Ovary (tissue), 3 donors: Measurements from ENCODE around the gene INSL3.

Source experiments
- EP300 ChIP-seq: sonication (generic); formaldehyde crosslinking; IDR thresholded peaks from one replicate; pipeline ENCODE4 v1.6.1; 2017; ENCODE audit warnings: antibody characterized with exemption
- POLR2A ChIP-seq: fragments of 450-650 bp; IDR thresholded peaks from one replicate; pipeline ENCODE4 v1.6.1; 2017; ENCODE audit warnings: antibody characterized with exemption, mild to moderate bottlenecking, moderate library complexity
- TF ChIP-seq, protein P1 (sequence below), 3 donors: fragments of 450-650 bp in 2 of 3; fragments of 200-600 bp in 1 of 3; IDR thresholded peaks; one replicate each; pipeline versions ENCODE4 v1.5.1 to v1.8.0; 2016 to 2022; ENCODE audit warnings: antibody characterized with exemption in 3 of 3, mild to moderate bottlenecking in 1 of 3
- donor health status: DM: no; HTN: no; CAD: no.

DNA sequence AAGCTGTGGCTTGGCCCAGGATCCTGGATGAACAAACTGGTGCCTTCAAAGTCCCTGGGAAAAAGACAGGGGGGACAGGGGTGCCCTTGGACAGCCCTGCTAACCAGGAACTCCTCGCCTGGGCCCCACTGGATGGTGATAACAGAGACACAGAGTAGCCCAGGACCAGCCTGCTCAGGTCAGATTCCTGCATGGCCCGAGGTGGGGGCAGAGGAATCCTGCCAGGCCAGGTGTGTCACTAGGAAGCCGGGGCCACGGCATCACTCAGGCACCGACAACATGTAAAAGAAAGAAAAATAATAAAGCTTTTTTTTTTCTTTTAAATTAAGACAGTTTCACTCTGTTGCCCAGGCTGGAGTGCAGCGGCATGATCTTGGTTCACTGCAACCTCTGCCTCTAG is 32.7 kb upstream of the INSL3 start:
- TF ChIP-seq, protein P1, sequence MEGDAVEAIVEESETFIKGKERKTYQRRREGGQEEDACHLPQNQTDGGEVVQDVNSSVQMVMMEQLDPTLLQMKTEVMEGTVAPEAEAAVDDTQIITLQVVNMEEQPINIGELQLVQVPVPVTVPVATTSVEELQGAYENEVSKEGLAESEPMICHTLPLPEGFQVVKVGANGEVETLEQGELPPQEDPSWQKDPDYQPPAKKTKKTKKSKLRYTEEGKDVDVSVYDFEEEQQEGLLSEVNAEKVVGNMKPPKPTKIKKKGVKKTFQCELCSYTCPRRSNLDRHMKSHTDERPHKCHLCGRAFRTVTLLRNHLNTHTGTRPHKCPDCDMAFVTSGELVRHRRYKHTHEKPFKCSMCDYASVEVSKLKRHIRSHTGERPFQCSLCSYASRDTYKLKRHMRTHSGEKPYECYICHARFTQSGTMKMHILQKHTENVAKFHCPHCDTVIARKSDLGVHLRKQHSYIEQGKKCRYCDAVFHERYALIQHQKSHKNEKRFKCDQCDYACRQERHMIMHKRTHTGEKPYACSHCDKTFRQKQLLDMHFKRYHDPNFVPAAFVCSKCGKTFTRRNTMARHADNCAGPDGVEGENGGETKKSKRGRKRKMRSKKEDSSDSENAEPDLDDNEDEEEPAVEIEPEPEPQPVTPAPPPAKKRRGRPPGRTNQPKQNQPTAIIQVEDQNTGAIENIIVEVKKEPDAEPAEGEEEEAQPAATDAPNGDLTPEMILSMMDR (IDR thresholded peaks at IDR 0.05), result no peak
- TF ChIP-seq POLR2A (no peak), EP300 (no peak)
